Activated CD4-positive, alpha-beta memory T cell treated with anti-CD3 and anti-CD28 coated beads, Interleukin-2, amount 10 ng/mL, durations not matched to agents 7 days and 5 days (primary cell): ENCODE data around the gene FOCAD. TPM values are rescaled to one million over a fixed set of nuclear protein-coding genes. Genes with fewer than 3 reads are reported as not detected.

Source experiments
- CTCF ChIA-PET: fragments of 350-600 bp; sonication (Branson Sonifier 250); formaldehyde crosslinking; loops from one replicate; lab custom pipeline; 2021; ENCODE audit warnings: antibody characterized with exemption, inconsistent platforms; lab: Charles Lee
- POLR2A ChIA-PET: fragments of 350-600 bp; sonication (Branson Sonifier 250); formaldehyde crosslinking; loops from one replicate; lab custom pipeline; 2021; ENCODE audit warnings: antibody characterized with exemption; lab: Charles Lee
- DNase-seq: peaks from one replicate; pipeline ENCODE4 v3.0.0-alpha.2; 2020
- H3K27ac Mint-ChIP-seq: one replicate; pipeline ENCODE4 v1.8.0; 2021; ENCODE audit warnings: mild to moderate bottlenecking, mixed read lengths
- H3K27me3 Mint-ChIP-seq: one replicate; pipeline ENCODE4 v1.8.0; 2021; ENCODE audit warnings: mixed read lengths
- H3K36me3 Mint-ChIP-seq: one replicate; pipeline ENCODE4 v1.8.0; 2021; ENCODE audit warnings: low read depth, mixed read lengths
- H3K4me1 Mint-ChIP-seq: one replicate; pipeline ENCODE4 v1.8.0; 2021; ENCODE audit warnings: mixed read lengths
- H3K4me3 Mint-ChIP-seq: one replicate; pipeline ENCODE4 v1.8.0; 2021; ENCODE audit warnings: mild to moderate bottlenecking, mixed read lengths
- H3K9me3 Mint-ChIP-seq: one replicate; pipeline ENCODE4 v1.8.0; 2021; ENCODE audit warnings: mixed read lengths
- total RNA-seq, 2 experiments: library from RNA; stranded (reverse); gene quantifications; one replicate each; pipeline ENCODE4 v1.2.3, GENCODE V29; 2021

Gene FOCAD
- total RNA-seq, 2 experiments from 2014 or later = 26.3 to 30.7 TPM

- no peak for DNase-seq
- ChIA-PET POLR2A (no interaction called here), CTCF (no interaction called here)
- Mint-ChIP-seq H3K36me3 (peaks cover 6% of the 10 kb centered on the region), H3K27ac (no peak overlapping the region), H3K4me3 (no peak overlapping the region), H3K4me1 (no peaks in the 10 kb centered on the region), H3K9me3 (no peaks in the 10 kb centered on the region), H3K27me3 (no peaks in the 10 kb centered on the region)
These were observed 62.9 kb downstream of the FOCAD start for GRCh38 chr9:20746967-20747366.

- Mint-ChIP-seq H3K4me3 (no peak overlapping the region), H3K27ac (no peak overlapping the region)
These were observed 65.6 kb downstream of the FOCAD start for GRCh38 chr9:20749496-20750198.

GRCh38 chr9:20753761-20754160, 69.7 kb downstream of the FOCAD start:
- H3K4me1 Mint-ChIP-seq = no peaks in the 10 kb centered on the region
- H3K27ac Mint-ChIP-seq = no peak overlapping the region
- H3K4me3 Mint-ChIP-seq = no peak overlapping the region
- no peak for DNase-seq
- H3K27me3 Mint-ChIP-seq = no peaks in the 10 kb centered on the region
- peaks cover 16% of the 10 kb centered on the region for H3K36me3 Mint-ChIP-seq
- CTCF ChIA-PET = no interaction called here
- no peaks in the 10 kb centered on the region for H3K9me3 Mint-ChIP-seq
- POLR2A ChIA-PET = no interaction called here

More at GRCh38 chr9:20749496-20750198, 65.6 kb downstream of the FOCAD start:
- DNase-seq = no peak
- no peaks in the 10 kb centered on the region for H3K9me3 Mint-ChIP-seq
- H3K36me3 Mint-ChIP-seq = peaks cover 2% of the 10 kb centered on the region
- H3K4me1 Mint-ChIP-seq = no peaks in the 10 kb centered on the region
- POLR2A ChIA-PET = no interaction called here
- CTCF ChIA-PET = no interaction called here
- no peaks in the 10 kb centered on the region for H3K27me3 Mint-ChIP-seq

- H3K27ac Mint-ChIP-seq = no peak overlapping the region
- H3K27me3 Mint-ChIP-seq = no peaks in the 10 kb centered on the region
These were observed 70.5 kb downstream of the FOCAD start for GRCh38 chr9:20754556-20754955.

GRCh38 chr9:20760246-20760891, 76.3 kb downstream of the FOCAD start:
- no peak overlapping the region for H3K27ac Mint-ChIP-seq
- CTCF ChIA-PET = no interaction called here
- H3K27me3 Mint-ChIP-seq = no peaks in the 10 kb centered on the region

More at GRCh38 chr9:20754556-20754955, 70.5 kb downstream of the FOCAD start:
- CTCF ChIA-PET = no interaction called here
- H3K9me3 Mint-ChIP-seq = no peaks in the 10 kb centered on the region
- DNase-seq = no peak
- peaks cover 16% of the 10 kb centered on the region for H3K36me3 Mint-ChIP-seq
- POLR2A ChIA-PET = no interaction called here
- H3K4me1 Mint-ChIP-seq = no peaks in the 10 kb centered on the region
- H3K4me3 Mint-ChIP-seq = no peak overlapping the region

GRCh38 chr9:20770947-20771346, 86.9 kb downstream of the FOCAD start:
- Mint-ChIP-seq H3K36me3 (peaks cover 35% of the 10 kb centered on the region), H3K9me3 (no peaks in the 10 kb centered on the region), H3K4me3 (no peak overlapping the region), H3K27ac (no peak overlapping the region), H3K4me1 (no peaks in the 10 kb centered on the region), H3K27me3 (no peaks in the 10 kb centered on the region)
- DNase-seq = no peak
- POLR2A ChIA-PET = no interaction called here
- CTCF ChIA-PET = no interaction called here

More at GRCh38 chr9:20760246-20760891, 76.3 kb downstream of the FOCAD start:
- H3K36me3 Mint-ChIP-seq = peaks cover 26% of the 10 kb centered on the region
- no peak for DNase-seq
- H3K9me3 Mint-ChIP-seq = no peaks in the 10 kb centered on the region
- H3K4me3 Mint-ChIP-seq = no peak overlapping the region
- POLR2A ChIA-PET = no interaction called here
- H3K4me1 Mint-ChIP-seq = no peaks in the 10 kb centered on the region

GRCh38 chr9:20771729-20772128, 87.7 kb downstream of the FOCAD start:
- ChIA-PET CTCF (no interaction called here), POLR2A (no interaction called here)
- Mint-ChIP-seq H3K9me3 (no peaks in the 10 kb centered on the region), H3K36me3 (peaks cover 27% of the 10 kb centered on the region), H3K27me3 (no peaks in the 10 kb centered on the region), H3K27ac (no peak overlapping the region), H3K4me3 (no peak overlapping the region), H3K4me1 (no peaks in the 10 kb centered on the region)
- no peak for DNase-seq

- H3K27ac Mint-ChIP-seq = no peak overlapping the region
- no peaks in the 10 kb centered on the region for H3K4me1 Mint-ChIP-seq
- ChIA-PET CTCF (no interaction called here), POLR2A (no interaction called here)
- no peak overlapping the region for H3K4me3 Mint-ChIP-seq
- peaks cover 10% of the 10 kb centered on the region for H3K36me3 Mint-ChIP-seq
- H3K9me3 Mint-ChIP-seq = no peaks in the 10 kb centered on the region
- no peaks in the 10 kb centered on the region for H3K27me3 Mint-ChIP-seq
- DNase-seq = no peak
These were observed 91.6 kb downstream of the FOCAD start for GRCh38 chr9:20775683-20776082.

- H3K4me3 Mint-ChIP-seq = no peak overlapping the region
- no peaks in the 10 kb centered on the region for H3K27me3 Mint-ChIP-seq
- no peaks in the 10 kb centered on the region for H3K9me3 Mint-ChIP-seq
- peaks cover 2% of the 10 kb centered on the region for H3K4me1 Mint-ChIP-seq
- peaks cover 5% of the 10 kb centered on the region for H3K36me3 Mint-ChIP-seq
- no peak overlapping the region for H3K27ac Mint-ChIP-seq
- POLR2A ChIA-PET = no interaction called here
- DNase-seq = no peak
- CTCF ChIA-PET = no interaction called here
These were observed 97.0 kb downstream of the FOCAD start for GRCh38 chr9:20781092-20781491.

GRCh38 chr9:20782289-20782688, 98.2 kb downstream of the FOCAD start:
- CTCF ChIA-PET = no interaction called here
- POLR2A ChIA-PET = no interaction called here
- no peaks in the 10 kb centered on the region for H3K27me3 Mint-ChIP-seq

GRCh38 chr9:20783057-20784038, 99.3 kb downstream of the FOCAD start:
- POLR2A ChIA-PET = no interaction called here
- Mint-ChIP-seq H3K27ac (no peak overlapping the region), H3K9me3 (no peaks in the 10 kb centered on the region), H3K4me3 (no peak overlapping the region), H3K27me3 (no peaks in the 10 kb centered on the region), H3K4me1 (peaks cover 2% of the 10 kb centered on the region), H3K36me3 (peaks cover 5% of the 10 kb centered on the region)
- CTCF ChIA-PET = no interaction called here
- DNase-seq = no peak

More at GRCh38 chr9:20782289-20782688, 98.2 kb downstream of the FOCAD start:
- no peak for DNase-seq
- Mint-ChIP-seq H3K4me3 (no peak overlapping the region), H3K9me3 (no peaks in the 10 kb centered on the region), H3K36me3 (peaks cover 5% of the 10 kb centered on the region), H3K27ac (no peak overlapping the region), H3K4me1 (peaks cover 2% of the 10 kb centered on the region)

GRCh38 chr9:20784196-20784595, 100.1 kb downstream of the FOCAD start:
- no peak for DNase-seq
- Mint-ChIP-seq H3K27me3 (no peaks in the 10 kb centered on the region), H3K4me1 (peaks cover 2% of the 10 kb centered on the region), H3K9me3 (no peaks in the 10 kb centered on the region), H3K4me3 (no peak overlapping the region), H3K36me3 (peaks cover 5% of the 10 kb centered on the region), H3K27ac (no peak overlapping the region)
- ChIA-PET CTCF (no interaction called here), POLR2A (no interaction called here)

- Mint-ChIP-seq H3K9me3 (no peaks in the 10 kb centered on the region), H3K4me1 (peaks cover 10% of the 10 kb centered on the region), H3K4me3 (no peak overlapping the region), H3K27me3 (no peaks in the 10 kb centered on the region), H3K27ac (no peak overlapping the region), H3K36me3 (peaks cover 19% of the 10 kb centered on the region)
- CTCF ChIA-PET = no interaction called here
- DNase-seq = no peak
- POLR2A ChIA-PET = no interaction called here
These were observed 102.7 kb downstream of the FOCAD start for GRCh38 chr9:20786807-20787206.
